ENCODE measurements around the gene PDE4B.

Gene PDE4B

GRCh38 chr1:66273656-66274055 lies 481.0 kb downstream of the PDE4B start:
- Histone ChIP-seq H2BK120ac (ENCODE audit: low read depth, low read length) (no peak overlapping the region), H3K4me3 (ENCODE audit: low read length) (no peak overlapping the region), H2BK15ac (replicated peaks; ENCODE audit: low read depth) (no peak overlapping the region), H3K4me1 (ENCODE audit: control insufficient read depth, low read depth, low read length) (peaks cover 8% of the 10 kb centered on the region), H3K79me1 (ENCODE audit: low read length) (no peaks in the 10 kb centered on the region), H3K9ac (ENCODE audit: low read length) (no peak overlapping the region), H3K56ac (ENCODE audit: low read length) (no peak overlapping the region), H3K23ac (ENCODE audit: low read length) (no peak overlapping the region), H3K36me3 (ENCODE audit: control insufficient read depth, insufficient read depth, low read length) (no peaks in the 10 kb centered on the region), H3K27me3 (ENCODE audit: insufficient read depth, low read length, poor library complexity) (no peaks in the 10 kb centered on the region), H4K5ac (ENCODE audit: low read length) (no peak overlapping the region), H3K79me2 (ENCODE audit: control insufficient read depth, insufficient read depth, low read length) (no peaks in the 10 kb centered on the region), H3K18ac (ENCODE audit: low read length) (no peak overlapping the region), H4K8ac (ENCODE audit: low read depth, low read length) (no peak overlapping the region), H3K4me2 (ENCODE audit: low read length) (no peak overlapping the region), H3K4ac (ENCODE audit: low read depth, low read length) (no peak overlapping the region), H2BK5ac (ENCODE audit: low read length) (no peak overlapping the region), H2AK5ac (ENCODE audit: low read length) (no peak overlapping the region), H3K27ac (ENCODE audit: low read depth, low read length) (no peak overlapping the region)
- 100% methylated on average over 1 of the region's 2 CpGs for WGBS (ENCODE audit: extremely low coverage, insufficient coverage, low lambda C conversion rate)
- no peak for DNase-seq

GRCh38 chr1:66274634-66275033 lies 481.9 kb downstream of the PDE4B start:
- H3K4me1 ChIP-seq (ENCODE audit: control insufficient read depth, low read depth, low read length) = peaks cover 8% of the 10 kb centered on the region
- H3K27ac ChIP-seq (ENCODE audit: low read depth, low read length) = no peak overlapping the region
- H2BK15ac ChIP-seq (replicated peaks; ENCODE audit: low read depth) = no peak overlapping the region
- H2BK120ac ChIP-seq (ENCODE audit: low read depth, low read length) = no peak overlapping the region
- H3K79me1 ChIP-seq (ENCODE audit: low read length) = no peaks in the 10 kb centered on the region
- H3K23ac ChIP-seq (ENCODE audit: low read length) = no peak overlapping the region
- H3K79me2 ChIP-seq (ENCODE audit: control insufficient read depth, insufficient read depth, low read length) = no peaks in the 10 kb centered on the region
- WGBS (ENCODE audit: extremely low coverage, insufficient coverage, low lambda C conversion rate) = no CpG with 5 or more reads among the region's 1 CpG
- no peak overlapping the region for H4K8ac ChIP-seq (ENCODE audit: low read depth, low read length)
- no peak overlapping the region for H3K4me2 ChIP-seq (ENCODE audit: low read length)
- H3K9ac ChIP-seq (ENCODE audit: low read length) = no peak overlapping the region
- H3K4ac ChIP-seq (ENCODE audit: low read depth, low read length) = no peak overlapping the region
- no peak overlapping the region for H3K4me3 ChIP-seq (ENCODE audit: low read length)
- no peak for DNase-seq
- no peak overlapping the region for H2AK5ac ChIP-seq (ENCODE audit: low read length)
- no peak overlapping the region for H2BK5ac ChIP-seq (ENCODE audit: low read length)
- no peaks in the 10 kb centered on the region for H3K27me3 ChIP-seq (ENCODE audit: insufficient read depth, low read length, poor library complexity)
- no peak overlapping the region for H4K5ac ChIP-seq (ENCODE audit: low read length)
- H3K36me3 ChIP-seq (ENCODE audit: control insufficient read depth, insufficient read depth, low read length) = no peaks in the 10 kb centered on the region
- H3K18ac ChIP-seq (ENCODE audit: low read length) = no peak overlapping the region
- H3K56ac ChIP-seq (ENCODE audit: low read length) = no peak overlapping the region

- no peak overlapping the region for H4K5ac ChIP-seq (ENCODE audit: low read length)
- H3K56ac ChIP-seq (ENCODE audit: low read length) = no peak overlapping the region
- no peak overlapping the region for H3K4me3 ChIP-seq (ENCODE audit: low read length)
- no peaks in the 10 kb centered on the region for H3K36me3 ChIP-seq (ENCODE audit: control insufficient read depth, insufficient read depth, low read length)
- no peak overlapping the region for H3K27ac ChIP-seq (ENCODE audit: low read depth, low read length)
- H2BK15ac ChIP-seq (replicated peaks; ENCODE audit: low read depth) = no peak overlapping the region
- no peak overlapping the region for H3K4ac ChIP-seq (ENCODE audit: low read depth, low read length)
- no peaks in the 10 kb centered on the region for H3K79me1 ChIP-seq (ENCODE audit: low read length)
- no peak overlapping the region for H2BK5ac ChIP-seq (ENCODE audit: low read length)
- WGBS (ENCODE audit: extremely low coverage, insufficient coverage, low lambda C conversion rate) = no CpG with 5 or more reads among the region's 1 CpG
- peaks cover 8% of the 10 kb centered on the region for H3K4me1 ChIP-seq (ENCODE audit: control insufficient read depth, low read depth, low read length)
- no peak overlapping the region for H2AK5ac ChIP-seq (ENCODE audit: low read length)
- no peaks in the 10 kb centered on the region for H3K79me2 ChIP-seq (ENCODE audit: control insufficient read depth, insufficient read depth, low read length)
- no peak overlapping the region for H3K4me2 ChIP-seq (ENCODE audit: low read length)
- no peak overlapping the region for H4K8ac ChIP-seq (ENCODE audit: low read depth, low read length)
- H3K27me3 ChIP-seq (ENCODE audit: insufficient read depth, low read length, poor library complexity) = no peaks in the 10 kb centered on the region
- no peak overlapping the region for H3K23ac ChIP-seq (ENCODE audit: low read length)
- H3K9ac ChIP-seq (ENCODE audit: low read length) = no peak overlapping the region
- H3K18ac ChIP-seq (ENCODE audit: low read length) = no peak overlapping the region
- H2BK120ac ChIP-seq (ENCODE audit: low read depth, low read length) = no peak overlapping the region
- no peak for DNase-seq
Measured at GRCh38 chr1:66275083-66275482, 482.4 kb downstream of the PDE4B start.

- Histone ChIP-seq H4K5ac (ENCODE audit: low read length) (no peak overlapping the region), H2BK5ac (ENCODE audit: low read length) (no peak overlapping the region), H3K4me3 (ENCODE audit: low read length) (no peak overlapping the region), H3K4ac (ENCODE audit: low read depth, low read length) (no peak overlapping the region), H3K56ac (ENCODE audit: low read length) (peak overlapping the region; percentile 25), H3K23ac (ENCODE audit: low read length) (no peak overlapping the region), H3K9ac (ENCODE audit: low read length) (no peak overlapping the region), H3K18ac (ENCODE audit: low read length) (peak overlapping the region; percentile 77), H3K4me1 (ENCODE audit: control insufficient read depth, low read depth, low read length) (peaks cover 8% of the 10 kb centered on the region), H3K36me3 (ENCODE audit: control insufficient read depth, insufficient read depth, low read length) (no peaks in the 10 kb centered on the region), H3K4me2 (ENCODE audit: low read length) (no peak overlapping the region), H3K79me1 (ENCODE audit: low read length) (no peaks in the 10 kb centered on the region), H2BK120ac (ENCODE audit: low read depth, low read length) (peak overlapping the region; percentile 39), H2AK5ac (ENCODE audit: low read length) (no peak overlapping the region), H2BK15ac (replicated peaks; ENCODE audit: low read depth) (peak overlapping the region; percentile 46), H3K79me2 (ENCODE audit: control insufficient read depth, insufficient read depth, low read length) (no peaks in the 10 kb centered on the region), H4K8ac (ENCODE audit: low read depth, low read length) (no peak overlapping the region), H3K27me3 (ENCODE audit: insufficient read depth, low read length, poor library complexity) (no peaks in the 10 kb centered on the region), H3K27ac (ENCODE audit: low read depth, low read length) (no peak overlapping the region)
- no peak for DNase-seq
- WGBS (ENCODE audit: extremely low coverage, insufficient coverage, low lambda C conversion rate) = no CpG with 5 or more reads among the region's 5 CpGs
Measured at GRCh38 chr1:66275601-66276023, 482.9 kb downstream of the PDE4B start.

- H3K79me1 ChIP-seq (ENCODE audit: low read length) = no peaks in the 10 kb centered on the region
- no peak overlapping the region for H2BK120ac ChIP-seq (ENCODE audit: low read depth, low read length)
Measured at GRCh38 chr1:66276218-66276617, 483.5 kb downstream of the PDE4B start.

GRCh38 chr1:66278260-66279021 lies 485.7 kb downstream of the PDE4B start:
- Histone ChIP-seq H3K79me2 (ENCODE audit: control insufficient read depth, insufficient read depth, low read length) (no peaks in the 10 kb centered on the region), H3K36me3 (ENCODE audit: control insufficient read depth, insufficient read depth, low read length) (no peaks in the 10 kb centered on the region), H2BK5ac (ENCODE audit: low read length) (no peak overlapping the region), H3K4me1 (ENCODE audit: control insufficient read depth, low read depth, low read length) (peaks cover 7% of the 10 kb centered on the region), H3K27me3 (ENCODE audit: insufficient read depth, low read length, poor library complexity) (no peaks in the 10 kb centered on the region), H3K18ac (ENCODE audit: low read length) (peak overlapping the region; percentile 39), H3K27ac (ENCODE audit: low read depth, low read length) (no peak overlapping the region), H2BK15ac (replicated peaks; ENCODE audit: low read depth) (no peak overlapping the region), H3K23ac (ENCODE audit: low read length) (no peak overlapping the region), H4K8ac (ENCODE audit: low read depth, low read length) (no peak overlapping the region), H2AK5ac (ENCODE audit: low read length) (no peak overlapping the region), H3K79me1 (ENCODE audit: low read length) (no peaks in the 10 kb centered on the region), H3K4me3 (ENCODE audit: low read length) (no peak overlapping the region), H3K4ac (ENCODE audit: low read depth, low read length) (peak overlapping the region; percentile 16), H3K4me2 (ENCODE audit: low read length) (no peak overlapping the region), H3K56ac (ENCODE audit: low read length) (no peak overlapping the region), H4K5ac (ENCODE audit: low read length) (no peak overlapping the region), H2BK120ac (ENCODE audit: low read depth, low read length) (no peak overlapping the region), H3K9ac (ENCODE audit: low read length) (no peak overlapping the region)
- WGBS (ENCODE audit: extremely low coverage, insufficient coverage, low lambda C conversion rate) = no CpG with 5 or more reads among the region's 7 CpGs
- DNase-seq = no peak

More at GRCh38 chr1:66276218-66276617, 483.5 kb downstream of the PDE4B start:
- Histone ChIP-seq H2BK15ac (replicated peaks; ENCODE audit: low read depth) (no peak overlapping the region), H3K18ac (ENCODE audit: low read length) (no peak overlapping the region), H2BK5ac (ENCODE audit: low read length) (no peak overlapping the region), H3K56ac (ENCODE audit: low read length) (no peak overlapping the region), H2AK5ac (ENCODE audit: low read length) (no peak overlapping the region), H3K4ac (ENCODE audit: low read depth, low read length) (no peak overlapping the region), H3K36me3 (ENCODE audit: control insufficient read depth, insufficient read depth, low read length) (no peaks in the 10 kb centered on the region), H3K23ac (ENCODE audit: low read length) (no peak overlapping the region), H3K4me3 (ENCODE audit: low read length) (no peak overlapping the region), H3K27ac (ENCODE audit: low read depth, low read length) (no peak overlapping the region), H3K4me1 (ENCODE audit: control insufficient read depth, low read depth, low read length) (peaks cover 8% of the 10 kb centered on the region), H4K5ac (ENCODE audit: low read length) (no peak overlapping the region), H3K79me2 (ENCODE audit: control insufficient read depth, insufficient read depth, low read length) (no peaks in the 10 kb centered on the region), H3K4me2 (ENCODE audit: low read length) (no peak overlapping the region), H3K27me3 (ENCODE audit: insufficient read depth, low read length, poor library complexity) (no peaks in the 10 kb centered on the region), H3K9ac (ENCODE audit: low read length) (no peak overlapping the region), H4K8ac (ENCODE audit: low read depth, low read length) (no peak overlapping the region)
- DNase-seq = no peak
- WGBS (ENCODE audit: extremely low coverage, insufficient coverage, low lambda C conversion rate) = no CpG with 5 or more reads among the region's 3 CpGs

Measured in mesendoderm (in vitro differentiated cells).